GM21447 (cell line): ENCODE data around the gene TXK.

Experiments used
- ATAC-seq: cut with Tn5 transposase; IDR thresholded peaks from one replicate; pipeline ENCODE4 v1.9.1; 2021; ENCODE audit not compliant: unreplicated experiment

The TXK gene

DNA sequence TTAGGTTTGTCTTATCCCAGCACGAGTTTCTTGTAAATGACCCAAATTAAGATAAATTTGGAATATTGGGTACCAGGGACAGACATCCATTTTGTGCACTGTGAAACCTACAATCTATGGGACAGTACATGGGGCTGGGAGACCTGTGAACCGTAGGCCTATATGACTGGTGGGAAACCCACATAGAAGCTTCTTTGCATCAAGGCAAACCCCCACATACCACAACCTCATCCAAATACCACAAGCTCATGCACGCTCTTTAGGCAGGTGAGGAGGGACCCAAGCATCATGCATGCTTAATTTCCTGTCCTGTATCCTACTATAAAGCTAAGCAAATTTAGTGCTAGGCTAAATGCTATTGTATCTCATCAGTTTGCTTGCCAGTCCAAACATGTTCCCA, 69.7 kb downstream of the TXK start:
- no peak for ATAC-seq

DNA sequence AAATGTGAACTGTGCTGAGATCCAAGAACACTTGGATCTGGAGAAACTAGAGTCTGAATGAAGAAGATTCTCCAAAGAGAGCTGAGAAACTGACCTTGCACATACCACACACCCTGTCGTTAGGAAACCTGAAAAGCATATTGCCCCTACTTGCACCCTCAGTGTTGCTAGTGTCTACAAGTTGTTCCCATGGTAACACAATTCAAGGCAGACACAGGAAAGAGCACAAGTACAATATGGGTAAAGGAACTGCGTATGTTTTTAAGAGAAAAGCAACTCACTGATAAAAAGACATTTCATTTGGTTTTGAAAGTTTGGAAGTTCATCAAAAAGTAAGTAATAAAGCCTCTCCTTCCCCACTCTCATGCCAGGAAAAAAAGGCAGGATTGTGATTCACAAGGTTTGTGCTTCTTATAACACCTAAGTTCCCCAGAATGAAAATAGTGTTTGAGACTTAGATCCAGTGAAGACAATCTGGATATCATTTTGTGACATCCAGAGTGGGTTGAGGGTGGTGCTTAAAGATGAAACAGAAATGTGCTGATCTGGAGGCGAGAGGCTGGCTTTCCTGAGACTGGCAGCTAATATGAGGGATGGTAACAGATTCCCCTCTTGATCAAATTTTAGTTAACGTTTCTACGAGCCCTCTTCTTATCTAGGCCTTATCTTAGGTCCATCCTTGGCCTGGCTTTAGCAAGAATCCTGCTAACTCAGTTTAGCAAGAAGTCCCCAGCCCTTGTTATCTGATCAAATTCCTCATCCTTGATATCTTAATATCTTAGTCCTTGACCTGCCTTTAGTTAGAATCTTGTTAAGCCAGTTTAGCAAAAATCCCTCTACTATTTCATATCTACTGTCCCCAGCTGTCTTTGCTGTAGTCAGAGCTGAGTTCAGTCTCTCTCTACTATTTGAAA, 75.2 kb downstream of the TXK start:
- no peak for ATAC-seq

DNA sequence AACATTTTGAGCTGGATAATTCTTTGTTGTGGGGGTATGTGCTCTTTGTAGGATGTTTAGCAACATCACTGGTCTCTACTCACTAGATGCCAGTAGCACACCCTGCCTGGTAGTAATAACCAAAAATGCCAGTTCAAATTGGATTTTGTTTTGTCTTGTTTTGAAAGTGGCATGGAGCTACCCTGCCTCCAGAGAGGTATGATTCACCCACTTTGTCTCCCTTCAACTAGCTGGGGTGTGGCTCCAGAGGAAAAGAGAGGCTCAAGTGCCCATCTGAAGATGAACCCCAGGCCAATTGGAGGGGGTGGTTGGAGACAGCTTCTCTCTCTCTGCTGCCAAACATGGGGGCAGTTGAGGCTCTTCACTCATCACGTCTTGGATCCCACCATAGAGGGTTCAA, 83.0 kb downstream of the TXK start:
- ATAC-seq = no peak

DNA sequence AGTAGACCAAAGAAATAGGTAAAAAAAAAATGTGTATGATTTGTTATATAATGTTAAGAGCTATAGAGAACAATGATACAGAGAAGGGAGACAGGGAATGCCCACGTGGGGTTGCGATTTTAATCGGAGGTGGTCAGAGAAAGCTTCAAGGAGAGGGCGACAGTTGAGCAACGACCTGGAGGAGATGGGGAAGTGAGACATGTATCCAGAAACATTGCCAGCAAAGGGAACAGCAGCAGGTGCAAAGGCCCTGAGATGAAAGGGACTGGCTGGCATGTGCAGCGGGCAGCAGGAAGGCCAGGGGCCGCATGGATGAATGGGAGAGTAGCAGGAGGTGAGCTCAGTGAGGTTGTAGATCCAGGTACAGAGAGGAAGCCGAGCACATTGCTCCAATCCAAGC, 84.6 kb downstream of the TXK start:
- no peak for ATAC-seq

DNA sequence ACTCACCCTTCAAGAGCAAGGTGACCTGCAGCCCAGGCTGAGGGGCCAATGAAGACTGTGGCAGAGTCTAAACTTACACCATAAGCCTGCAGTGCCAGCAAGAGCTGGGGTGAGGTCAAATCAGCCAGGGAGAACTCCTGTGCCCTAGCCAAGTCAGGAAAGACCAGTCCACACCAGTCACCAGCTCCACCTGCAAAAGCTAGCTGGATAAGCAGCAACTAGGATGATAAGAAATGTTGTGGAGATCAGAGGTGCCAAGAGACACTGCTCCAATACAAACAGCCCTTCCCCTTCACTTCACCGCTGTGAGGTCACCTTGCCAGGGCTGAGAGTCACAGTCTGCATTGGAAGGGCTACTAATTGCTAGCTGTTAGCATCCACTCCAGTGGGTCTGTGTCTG, 86.2 kb downstream of the TXK start:
- no peak for ATAC-seq

DNA sequence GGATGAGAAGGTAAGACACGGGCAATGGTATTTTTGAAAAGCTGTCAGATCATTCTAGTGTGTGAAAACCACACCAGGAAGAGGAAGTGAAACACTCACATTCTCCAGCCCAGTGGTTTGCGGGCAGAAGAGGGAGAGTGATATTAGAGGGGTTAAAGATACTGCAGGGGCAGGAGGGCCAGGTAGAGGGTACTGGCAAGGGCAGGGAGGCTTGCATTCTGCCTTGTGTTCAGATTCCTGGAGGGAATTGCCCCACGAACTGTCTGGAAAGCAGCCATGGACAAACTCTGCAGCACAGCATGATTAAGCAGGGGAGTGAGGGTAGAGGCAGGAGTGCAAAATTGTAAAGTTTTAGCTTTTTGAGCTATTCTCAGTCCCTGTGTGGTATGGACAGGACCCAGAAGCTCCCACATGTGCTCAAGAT, 86.6 kb downstream of the TXK start:
- ATAC-seq = peak; percentile 99

DNA sequence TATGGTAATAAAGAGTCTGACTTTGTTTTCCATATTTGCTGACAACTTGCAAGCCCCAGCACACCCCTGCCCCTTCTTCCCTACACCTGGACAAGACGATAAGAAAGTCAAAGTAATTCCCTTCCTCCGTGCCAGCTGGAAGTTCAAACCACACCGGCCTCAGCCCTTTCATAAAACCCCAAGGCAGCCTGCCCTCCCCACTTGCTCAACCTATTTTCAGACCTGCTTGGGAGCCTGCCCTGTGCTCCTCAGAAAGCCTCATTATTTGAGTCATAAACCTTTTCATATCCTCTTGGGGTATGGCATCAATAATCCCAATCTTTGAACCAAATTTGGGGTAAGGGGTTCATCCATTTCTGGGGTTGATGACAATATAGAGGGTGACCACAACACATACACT, 88.0 kb downstream of the TXK start:
- no peak for ATAC-seq

DNA sequence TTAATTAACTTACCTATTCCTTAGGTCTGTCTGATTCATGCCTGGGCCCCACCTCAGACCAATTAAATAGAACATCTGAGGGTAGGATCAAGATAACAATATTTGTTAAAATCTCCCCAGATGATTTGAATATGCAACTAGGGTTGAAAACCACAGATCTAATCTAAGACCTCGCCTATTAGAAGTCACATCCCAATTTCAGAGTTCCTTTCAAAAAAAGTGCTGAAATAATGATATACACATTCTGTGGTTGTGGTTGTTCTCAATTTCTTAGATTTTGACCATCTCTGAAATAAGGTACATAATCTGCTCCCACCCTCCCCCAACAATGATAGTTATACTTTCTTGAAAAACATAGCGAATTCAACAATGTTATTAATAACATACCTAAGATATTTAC, 89.8 kb downstream of the TXK start:
- no peak for ATAC-seq

DNA sequence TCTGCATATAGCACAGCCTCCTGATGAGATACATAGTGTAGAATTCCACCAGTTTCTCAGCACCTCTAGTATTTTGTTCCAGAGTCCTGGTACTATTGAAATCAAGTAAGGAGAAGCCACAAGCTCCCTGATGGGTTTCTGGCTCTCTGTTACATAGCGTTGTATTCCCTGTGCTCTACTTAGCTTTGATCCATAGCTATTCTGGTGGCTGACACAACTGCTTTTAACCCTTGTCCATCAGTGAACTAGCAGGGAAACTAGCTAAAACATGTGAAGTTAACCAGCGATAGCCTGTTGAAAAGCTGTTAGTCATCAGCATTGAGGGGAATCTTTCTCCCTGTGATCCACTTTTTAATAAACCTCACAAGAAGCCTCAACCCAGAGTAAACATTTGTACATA, 90.5 kb downstream of the TXK start:
- ATAC-seq = no peak

DNA sequence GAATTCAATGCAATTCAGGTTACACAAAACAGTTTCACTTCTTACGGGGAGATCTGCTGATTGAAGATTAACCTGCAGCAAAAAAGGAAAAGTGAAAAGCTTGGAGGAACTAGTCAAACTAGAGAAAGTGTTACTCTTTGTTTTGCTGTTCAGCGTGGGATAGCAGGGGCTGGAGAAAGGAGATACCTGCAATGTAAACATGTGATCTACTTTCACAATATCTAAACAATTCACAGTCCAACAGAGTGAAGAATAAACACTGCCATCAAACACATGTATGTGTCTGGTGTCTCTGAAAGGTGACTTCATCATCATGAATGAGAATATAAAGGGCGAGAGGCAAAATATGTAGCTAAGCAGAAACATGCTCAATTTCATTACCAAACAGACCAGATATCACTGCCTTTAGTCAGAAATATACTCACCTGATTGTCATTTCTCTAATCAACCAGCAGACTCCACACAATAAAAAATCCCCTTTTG, 91.0 kb downstream of the TXK start:
- ATAC-seq = no peak

DNA sequence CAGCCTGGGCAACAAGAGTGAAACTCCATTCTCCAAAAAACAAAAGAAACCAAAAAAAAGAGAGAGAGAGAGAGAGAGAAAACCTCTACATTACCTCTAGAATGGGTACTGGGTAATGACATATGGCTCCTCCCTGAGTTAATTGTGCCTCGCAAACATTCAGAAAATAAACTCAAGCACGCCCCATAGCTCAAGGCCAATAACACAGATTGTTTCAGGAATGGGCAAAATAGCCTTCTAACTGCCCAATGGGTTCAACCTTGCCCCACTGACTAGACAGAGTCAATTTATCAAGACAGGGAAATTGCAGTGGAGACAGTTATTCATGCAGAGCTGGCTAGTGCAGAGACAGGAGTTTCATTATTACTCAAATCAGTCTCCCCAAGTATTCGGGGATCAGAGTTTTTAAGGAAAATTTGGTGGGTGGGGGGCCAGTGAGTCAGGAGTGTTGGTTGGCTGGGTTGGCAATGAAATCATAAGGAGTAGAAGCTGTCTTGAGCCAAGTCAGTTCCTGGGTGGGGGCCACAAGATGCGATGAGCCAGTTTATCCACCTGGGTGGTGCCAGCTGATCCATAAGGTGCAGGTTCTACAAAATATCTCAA, 92.4 kb downstream of the TXK start:
- no peak for ATAC-seq

DNA sequence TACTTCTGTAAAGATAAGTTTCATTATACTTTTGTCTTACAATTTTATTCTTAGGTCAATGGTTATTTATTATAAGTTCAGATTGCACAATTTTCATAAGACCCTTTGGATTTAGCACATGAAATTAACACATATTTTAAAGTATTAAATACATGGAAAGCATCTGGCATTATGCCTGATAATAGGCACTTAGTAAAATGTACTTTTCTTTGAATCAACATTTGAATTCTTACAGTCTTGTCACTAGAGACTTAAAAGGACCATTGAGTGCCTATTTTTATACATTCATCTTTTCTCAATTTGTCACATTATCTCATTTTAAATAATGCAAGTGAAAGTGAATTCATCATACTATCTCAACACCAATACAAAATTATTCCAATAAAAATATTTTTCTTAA, 94.5 kb downstream of the TXK start:
- no peak for ATAC-seq

DNA sequence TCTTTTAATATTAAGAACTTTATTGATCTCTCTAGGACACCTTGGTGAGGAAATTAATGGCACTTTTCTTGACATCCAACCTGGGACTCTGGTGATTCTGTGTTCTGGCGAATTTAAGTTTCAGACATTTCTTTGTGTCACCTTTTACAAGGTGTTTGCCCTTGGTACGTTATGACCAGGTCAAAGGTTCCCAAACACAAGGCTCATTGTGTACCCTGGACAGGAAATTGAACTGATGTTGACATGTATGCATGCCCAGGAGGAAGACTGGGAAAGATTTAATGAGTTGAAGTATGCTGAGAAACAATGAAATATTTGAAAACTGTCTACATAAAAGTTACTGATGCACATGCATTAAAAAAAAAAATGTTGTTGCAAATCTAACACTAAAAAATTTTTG, 95.4 kb downstream of the TXK start:
- ATAC-seq = no peak

DNA sequence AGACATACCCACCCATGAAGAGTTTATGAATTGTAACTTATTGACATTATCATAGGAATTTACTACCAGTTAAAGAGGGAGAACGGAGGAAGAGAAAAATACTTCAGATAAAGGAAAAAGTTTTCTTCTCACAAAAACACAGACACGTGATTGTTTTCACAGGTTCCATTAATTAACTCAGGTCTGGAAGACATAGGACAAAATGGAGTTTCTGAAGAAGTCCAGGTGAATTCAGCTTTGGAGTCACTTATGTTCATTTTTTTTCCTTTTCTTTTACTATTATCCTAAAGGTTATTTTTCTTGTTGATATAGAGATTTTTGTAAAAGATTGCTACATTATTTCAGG, 97.0 kb downstream of the TXK start:
- no peak for ATAC-seq

DNA sequence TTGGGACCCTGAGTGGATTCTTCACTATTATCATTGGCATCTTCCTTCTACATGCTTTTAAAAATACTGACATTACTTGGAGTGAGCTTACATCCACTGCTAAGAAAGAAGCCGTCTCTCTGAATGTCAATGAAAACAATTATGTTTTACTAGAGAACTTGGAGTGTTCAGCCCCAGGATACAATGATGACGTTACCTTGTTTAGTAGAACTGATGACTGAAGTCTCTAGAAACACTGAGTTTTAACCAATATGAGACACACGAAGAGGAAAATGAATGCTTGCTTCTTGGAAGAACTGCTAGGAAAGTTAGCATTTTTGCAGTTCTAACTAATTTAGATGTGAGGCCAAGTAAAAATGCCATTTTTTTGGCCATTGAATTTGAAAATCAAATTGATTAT, 98.1 kb downstream of the TXK start:
- ATAC-seq = no peak

DNA sequence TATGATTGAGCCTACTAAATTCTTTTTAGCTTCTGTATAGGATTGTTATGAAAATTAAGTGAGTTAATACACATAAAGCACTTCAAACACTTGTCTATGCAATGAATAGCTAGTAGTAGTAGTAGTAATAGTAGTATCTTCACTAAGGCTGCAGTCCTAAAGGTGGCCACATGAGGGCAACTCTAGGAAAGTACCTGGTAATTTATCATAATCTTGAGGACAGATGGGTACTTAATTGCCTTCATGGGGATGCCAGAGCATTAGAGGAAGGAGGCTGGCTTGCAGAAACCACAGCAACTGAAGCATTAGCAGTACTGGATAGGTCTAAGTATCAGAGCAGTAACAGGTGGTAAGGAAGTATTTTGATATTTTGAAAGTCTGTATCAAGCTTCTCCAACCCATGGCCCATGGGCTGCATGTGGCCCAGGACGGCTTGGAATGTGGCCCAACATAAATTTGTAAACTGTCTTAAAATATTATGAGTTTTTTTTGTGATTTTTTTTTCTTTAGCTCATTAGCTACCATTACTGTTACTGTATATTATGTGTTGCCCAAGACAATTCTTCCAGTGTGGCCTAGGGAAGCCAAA, 100.1 kb downstream of the TXK start:
- peak; percentile 43 for ATAC-seq

DNA sequence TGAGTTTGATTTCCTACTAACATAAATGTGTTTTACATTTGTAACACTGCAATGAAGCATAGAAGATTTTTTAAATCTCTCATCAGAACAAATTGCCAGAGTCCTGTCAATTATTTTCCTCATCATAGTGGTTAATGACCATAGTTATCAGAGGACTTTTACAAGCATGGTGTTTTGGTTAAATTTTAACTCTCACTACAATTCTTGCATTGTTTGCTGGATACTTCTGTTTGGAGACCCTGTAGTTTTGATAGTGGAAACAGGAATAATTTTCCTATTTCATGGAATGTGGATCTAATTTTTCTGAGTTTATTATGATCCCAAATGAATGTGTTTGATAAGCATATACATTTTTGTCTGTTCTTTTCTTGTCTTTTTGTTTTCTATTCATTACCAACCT, 100.6 kb downstream of the TXK start:
- no peak for ATAC-seq

DNA sequence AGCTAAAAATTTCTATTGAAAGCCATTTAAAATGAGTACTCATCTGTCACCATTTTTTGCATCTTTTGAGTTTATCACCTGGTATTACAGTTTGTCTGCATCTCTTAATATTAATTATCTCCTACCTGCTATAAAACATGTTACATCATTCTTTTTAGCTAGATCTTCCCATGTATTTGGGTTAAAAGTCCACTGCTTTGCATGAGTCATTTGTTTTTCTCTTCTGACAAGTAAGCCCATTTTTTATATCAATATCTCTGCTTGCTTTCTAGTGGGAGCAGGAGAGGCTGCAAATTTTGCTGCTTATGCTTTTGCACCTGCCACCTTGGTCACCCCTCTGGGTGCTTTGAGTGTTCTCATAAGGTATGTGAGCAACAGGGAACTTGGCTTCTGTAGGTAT, 101.3 kb downstream of the TXK start:
- no peak for ATAC-seq

DNA sequence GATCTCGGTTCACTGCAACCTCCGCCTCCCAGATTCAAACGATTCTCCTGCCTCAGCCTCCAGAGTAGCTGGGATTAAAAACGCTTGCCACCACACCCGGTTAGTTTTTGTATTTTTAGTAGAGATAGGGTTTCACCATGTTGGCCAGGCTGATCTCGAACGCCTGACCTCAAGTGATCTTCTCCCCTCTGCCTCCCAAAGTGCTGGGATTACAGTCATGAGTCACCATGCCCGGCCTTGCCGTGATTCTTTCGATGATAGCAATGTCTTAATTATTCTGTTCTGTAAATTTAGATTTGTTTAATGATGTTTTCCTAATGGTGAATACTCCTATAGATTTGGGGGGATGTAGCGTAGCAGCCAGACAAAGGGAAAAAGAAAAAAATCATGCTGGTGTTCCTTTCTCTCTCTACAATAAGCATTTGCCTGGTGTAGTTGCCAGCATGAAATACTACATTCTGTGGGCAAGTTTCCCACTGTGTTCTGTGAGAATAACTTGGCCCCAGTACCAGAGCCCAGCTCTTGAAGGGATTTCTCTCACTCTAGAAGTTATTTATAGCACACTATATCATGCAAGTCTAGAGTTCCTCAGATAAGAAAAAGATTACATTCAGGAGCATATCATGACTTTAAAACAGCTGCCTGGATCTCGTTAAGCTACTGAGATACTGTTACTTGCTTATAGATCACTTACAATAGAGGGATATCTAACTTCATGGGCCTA, 102.1 kb downstream of the TXK start:
- no peak for ATAC-seq

DNA sequence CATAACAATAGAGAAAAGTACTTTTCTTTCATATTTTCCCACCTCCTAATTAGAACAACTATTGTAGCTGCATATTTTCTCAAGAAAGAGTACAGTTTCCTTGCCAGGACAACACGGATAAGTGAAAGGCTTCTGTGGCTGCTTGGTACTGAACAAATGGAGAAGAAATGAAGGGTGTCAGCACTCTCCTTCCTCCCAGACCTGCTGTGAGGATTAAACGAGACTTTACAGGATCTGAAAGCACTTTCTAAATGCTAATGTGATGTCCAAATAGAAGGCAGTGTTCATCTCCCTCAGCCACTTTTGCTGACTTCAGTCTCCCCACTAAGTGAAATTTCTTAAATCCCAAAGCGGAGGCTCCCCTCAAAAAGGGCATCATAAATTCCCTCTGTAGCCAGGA, 103.6 kb downstream of the TXK start:
- ATAC-seq = no peak

DNA sequence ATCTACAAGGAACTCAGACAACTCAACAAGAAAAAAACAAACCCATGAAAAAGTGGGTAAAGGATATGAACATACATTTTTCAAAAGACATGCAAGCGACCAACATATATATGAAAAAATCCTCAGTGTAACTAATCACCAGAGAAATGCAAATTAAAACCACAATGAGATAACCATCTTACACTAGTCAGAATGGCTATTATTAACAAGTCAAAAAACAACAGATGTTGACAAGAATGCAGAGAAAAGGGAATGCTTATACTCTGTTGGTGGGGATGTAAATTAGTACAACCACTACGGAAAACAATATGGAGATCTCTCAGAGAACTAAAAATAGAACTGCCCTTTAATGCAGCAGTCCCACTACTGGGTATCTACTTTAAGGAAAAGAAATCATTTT, 105.4 kb downstream of the TXK start:
- ATAC-seq = peak; percentile 79

DNA sequence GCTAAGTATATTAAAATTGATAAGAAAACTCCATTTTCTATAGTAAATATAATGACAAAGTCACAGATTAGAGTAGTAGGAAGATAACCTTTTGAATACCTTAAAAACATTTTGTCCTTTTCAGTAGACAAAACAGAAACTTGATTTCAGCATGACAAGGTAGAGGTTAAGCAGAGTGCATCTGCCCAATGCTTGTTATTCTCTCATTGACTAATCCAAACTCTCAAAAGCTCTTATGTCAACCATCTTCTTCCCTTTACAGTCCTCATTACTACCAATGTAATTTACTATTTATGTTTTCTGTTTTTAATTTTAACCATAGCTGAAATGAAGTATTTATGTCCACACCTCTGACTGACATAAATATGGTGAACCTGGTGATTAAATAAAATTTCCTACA, 106.4 kb downstream of the TXK start:
- no peak for ATAC-seq
